ELR (cell line): ENCODE results near the gene EPB41.

Experiments
- DNase-seq: peaks from one replicate; pipeline ENCODE4 v3.0.0-alpha.2; 2015; ENCODE audit warnings: low read depth

EPB41 gene

GRCh38 chr1:28890836-28891235 lies 23.5 kb upstream of the EPB41 start:
- no peak for DNase-seq

GRCh38 chr1:28891256-28891655 lies 23.1 kb upstream of the EPB41 start:
- DNase-seq: no peak

- peak; percentile 64 for DNase-seq
Measured at GRCh38 chr1:28893403-28894102, 20.8 kb upstream of the EPB41 start.

GRCh38 chr1:28894785-28895184 lies 19.6 kb upstream of the EPB41 start:
- DNase-seq: no peak

GRCh38 chr1:28895896-28896608 lies 18.3 kb upstream of the EPB41 start:
- no peak for DNase-seq

GRCh38 chr1:28896609-28896986 lies 17.8 kb upstream of the EPB41 start:
- no peak for DNase-seq

GRCh38 chr1:28897789-28898188 lies 16.6 kb upstream of the EPB41 start:
- no peak for DNase-seq

GRCh38 chr1:28898405-28898881 lies 15.9 kb upstream of the EPB41 start:
- no peak for DNase-seq

GRCh38 chr1:28899267-28899666 lies 15.1 kb upstream of the EPB41 start:
- DNase-seq: no peak

- no peak for DNase-seq
Measured at GRCh38 chr1:28900562-28900961, 13.8 kb upstream of the EPB41 start.

- no peak for DNase-seq
Measured at GRCh38 chr1:28902738-28903137, 11.6 kb upstream of the EPB41 start.

- DNase-seq: no peak
Measured at GRCh38 chr1:28905921-28906666, 8.3 kb upstream of the EPB41 start.

- no peak for DNase-seq
Measured at GRCh38 chr1:28909198-28909597, 5.2 kb upstream of the EPB41 start.

- DNase-seq: no peak
Measured at GRCh38 chr1:28910379-28911115, 3.8 kb upstream of the EPB41 start.

GRCh38 chr1:28913786-28914227 lies 562 bp upstream of the EPB41 start:
- no peak for DNase-seq

- DNase-seq: peak; percentile 43
Measured at GRCh38 chr1:28915031-28915895, 894 bp downstream of the EPB41 start.

GRCh38 chr1:28917757-28918118 lies 3.4 kb downstream of the EPB41 start:
- DNase-seq: no peak

- DNase-seq: no peak
Measured at GRCh38 chr1:28921286-28921869, 7.0 kb downstream of the EPB41 start.

GRCh38 chr1:28925350-28925891 lies 11.1 kb downstream of the EPB41 start:
- no peak for DNase-seq

- no peak for DNase-seq
Measured at GRCh38 chr1:28926629-28927265, 12.4 kb downstream of the EPB41 start.
